Skeletal muscle satellite cell (primary cell): ENCODE data around the gene ATP11A.

Experiments
- H3K27me3 ChIP-seq: 2 replicates; pipeline ENCODE4 v1.7.0; 2013; ENCODE audit warnings: low read length; ENCODE audit not compliant: control insufficient read depth, insufficient read depth
- H3K36me3 ChIP-seq: 2 replicates; pipeline ENCODE4 v1.7.0; 2013; ENCODE audit warnings: mild to moderate bottlenecking, control low read depth, low read length; ENCODE audit not compliant: insufficient read depth
- H3K4me1 ChIP-seq: 2 replicates; pipeline ENCODE4 v1.7.0; 2013; ENCODE audit warnings: low read length; ENCODE audit not compliant: control insufficient read depth, insufficient read depth
- H3K4me2 ChIP-seq: 2 replicates; pipeline ENCODE4 v1.7.0; 2013; ENCODE audit warnings: mild to moderate bottlenecking, low read length
- H3K4me3 ChIP-seq: 2 replicates; pipeline ENCODE4 v1.7.0; 2013; ENCODE audit warnings: low read length
- H3K9ac ChIP-seq: 2 replicates; pipeline ENCODE4 v1.7.0; 2013; ENCODE audit warnings: mild to moderate bottlenecking, low read depth, low read length, moderate library complexity
- H3K9me3 ChIP-seq: replicated peaks from 2 replicates; pipeline ENCODE4 v1.7.0; 2013; ENCODE audit warnings: mild to moderate bottlenecking, control low read depth, low read length

ATP11A gene

GRCh38 chr13:112929783-112930055 lies 239.9 kb downstream of the ATP11A start:
- no peak overlapping the region for H3K9ac ChIP-seq
- H3K4me3 ChIP-seq: no peak overlapping the region
- H3K27me3 ChIP-seq: peaks cover 48% of the 10 kb centered on the region
- H3K4me2 ChIP-seq: no peak overlapping the region
- no peaks in the 10 kb centered on the region for H3K9me3 ChIP-seq
- H3K4me1 ChIP-seq: no peaks in the 10 kb centered on the region
- H3K36me3 ChIP-seq: no peaks in the 10 kb centered on the region

GRCh38 chr13:112930192-112930591 lies 240.4 kb downstream of the ATP11A start:
- no peaks in the 10 kb centered on the region for H3K9me3 ChIP-seq
- H3K4me1 ChIP-seq: no peaks in the 10 kb centered on the region
- no peak overlapping the region for H3K4me3 ChIP-seq
- no peak overlapping the region for H3K4me2 ChIP-seq
- no peak overlapping the region for H3K9ac ChIP-seq
- H3K36me3 ChIP-seq: no peaks in the 10 kb centered on the region
- H3K27me3 ChIP-seq: peaks cover 43% of the 10 kb centered on the region

- H3K36me3 ChIP-seq: no peaks in the 10 kb centered on the region
- peaks cover 47% of the 10 kb centered on the region for H3K27me3 ChIP-seq
- no peak overlapping the region for H3K4me3 ChIP-seq
- no peaks in the 10 kb centered on the region for H3K4me1 ChIP-seq
- no peak overlapping the region for H3K9ac ChIP-seq
- H3K4me2 ChIP-seq: peak overlapping the region; percentile 32
- no peaks in the 10 kb centered on the region for H3K9me3 ChIP-seq
Observed at GRCh38 chr13:112931028-112931934, 241.4 kb downstream of the ATP11A start.

GRCh38 chr13:112932971-112933370 lies 243.1 kb downstream of the ATP11A start:
- H3K4me3 ChIP-seq: no peak overlapping the region
- H3K9ac ChIP-seq: no peak overlapping the region
- H3K4me1 ChIP-seq: no peaks in the 10 kb centered on the region
- H3K36me3 ChIP-seq: no peaks in the 10 kb centered on the region
- H3K4me2 ChIP-seq: no peak overlapping the region
- H3K27me3 ChIP-seq: peaks cover 39% of the 10 kb centered on the region
- H3K9me3 ChIP-seq: no peaks in the 10 kb centered on the region

GRCh38 chr13:112933649-112934048 lies 243.8 kb downstream of the ATP11A start:
- no peak overlapping the region for H3K4me2 ChIP-seq
- no peak overlapping the region for H3K4me3 ChIP-seq
- H3K36me3 ChIP-seq: no peaks in the 10 kb centered on the region
- no peaks in the 10 kb centered on the region for H3K9me3 ChIP-seq
- H3K27me3 ChIP-seq: peaks cover 32% of the 10 kb centered on the region
- no peaks in the 10 kb centered on the region for H3K4me1 ChIP-seq
- no peak overlapping the region for H3K9ac ChIP-seq

- Histone ChIP-seq H3K36me3 (no peaks in the 10 kb centered on the region), H3K9me3 (no peaks in the 10 kb centered on the region), H3K4me2 (no peak overlapping the region), H3K27me3 (peaks cover 29% of the 10 kb centered on the region), H3K4me1 (no peaks in the 10 kb centered on the region), H3K4me3 (no peak overlapping the region), H3K9ac (no peak overlapping the region)
Observed at GRCh38 chr13:112934078-112934477, 244.2 kb downstream of the ATP11A start.
